ENCODE measurements around the gene CD200R1L. TPM values are rescaled to one million over a fixed set of nuclear protein-coding genes. Genes with fewer than 3 reads are reported as not detected.

CD200R1L gene
- total RNA-seq (not detected), polyA plus RNA-seq (not detected)

DNA sequence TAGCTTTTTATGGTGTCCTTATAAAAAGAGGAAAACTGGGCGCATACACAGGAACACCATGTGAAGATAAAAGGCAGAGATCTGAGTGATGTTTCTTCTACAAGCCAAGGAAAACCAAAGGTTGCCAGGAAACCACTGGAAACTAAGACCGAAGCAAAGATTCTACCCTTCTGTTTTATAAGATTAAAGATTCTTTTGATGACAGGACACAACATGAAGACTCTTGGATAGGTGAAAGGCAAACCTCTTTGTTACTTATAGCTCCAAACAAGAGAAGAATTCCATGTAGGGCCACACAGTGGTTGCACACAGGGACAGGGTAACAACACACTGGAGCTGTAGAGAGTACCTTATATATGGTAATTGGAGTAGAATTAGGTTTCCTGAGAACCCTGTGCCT lies at the start of gene CD200R1L:
Gene CD200R1L (minus strand): TSS at position 101 of the 400 bp plus-strand sequence. CDS start 17,497 bp downstream, outside the sequence.
- Histone ChIP-seq H3K36me3 (no peaks in the 10 kb centered on the region), H3K9me3 (peaks cover 0 to 7% (median 1%) of the 10 kb centered on the region in 4 donors), H3K4me3 (no peak within 1 kb of the TSS), H3K27me3 (no peaks in the 10 kb centered on the region), H3K4me1 (no peaks in the 10 kb centered on the region), H3K27ac (no peak within 1 kb of the TSS)
- no peak for TF ChIP-seq EP300 (IDR thresholded peaks at IDR 0.05)
- no peak for TF ChIP-seq CTCF (IDR thresholded peaks at IDR 0.05)
- no peak for TF ChIP-seq POLR2A (IDR thresholded peaks at IDR 0.05)
- no peak for TF ChIP-seq POLR2AphosphoS5 (IDR thresholded peaks at IDR 0.05)
- DNase-seq: no peak
- 92% methylated on average over 2 of the region's 2 CpGs for WGBS, 2 donors
- intact Hi-C loops (cut with DNase I): no loop called here

GRCh38 chr3:112894258-112894657 lies 47.6 kb upstream of the CD200R1L start:
- no peak overlapping the region for H3K4me3 ChIP-seq
- no peak for DNase-seq
- H3K27me3 ChIP-seq: no peaks in the 10 kb centered on the region
- H3K36me3 ChIP-seq: no peaks in the 10 kb centered on the region
- H3K4me1 ChIP-seq: no peaks in the 10 kb centered on the region
- no peaks in the 10 kb centered on the region for H3K9me3 ChIP-seq
- TF ChIP-seq POLR2AphosphoS5 (IDR thresholded peaks at IDR 0.05) (no peak), POLR2A (IDR thresholded peaks at IDR 0.05) (no peak), CTCF (IDR thresholded peaks at IDR 0.05) (no peak), EP300 (IDR thresholded peaks at IDR 0.05) (no peak)
- intact Hi-C loops (cut with DNase I): no loop called here
- WGBS, 2 donors: 74 to 78% methylated on average over 5 of the region's 5 CpGs
- H3K27ac ChIP-seq: no peak overlapping the region

- intact Hi-C loops (cut with DNase I): no loop called here
- no peak overlapping the region for H3K4me3 ChIP-seq
- WGBS, 2 donors: 62 to 81% methylated on average over 3 of the region's 3 CpGs
- H3K27ac ChIP-seq: no peak overlapping the region
- H3K36me3 ChIP-seq: no peaks in the 10 kb centered on the region
- no peaks in the 10 kb centered on the region for H3K27me3 ChIP-seq
- no peak for DNase-seq
- TF ChIP-seq POLR2A (IDR thresholded peaks at IDR 0.05): no peak
- no peak for TF ChIP-seq CTCF (IDR thresholded peaks at IDR 0.05)
- no peak for TF ChIP-seq EP300 (IDR thresholded peaks at IDR 0.05)
- no peak for TF ChIP-seq POLR2AphosphoS5 (IDR thresholded peaks at IDR 0.05)
- no peaks in the 10 kb centered on the region for H3K9me3 ChIP-seq
- no peaks in the 10 kb centered on the region for H3K4me1 ChIP-seq
Observed at GRCh38 chr3:112889357-112889756, 42.7 kb upstream of the CD200R1L start.

- no peak for DNase-seq
- H3K27me3 ChIP-seq: no peaks in the 10 kb centered on the region
- intact Hi-C loops (cut with DNase I): no loop called here
- no peaks in the 10 kb centered on the region for H3K36me3 ChIP-seq
- WGBS, 2 donors: 45 to 50% methylated on average over 2 of the region's 2 CpGs
- no peaks in the 10 kb centered on the region for H3K9me3 ChIP-seq
- no peaks in the 10 kb centered on the region for H3K4me1 ChIP-seq
- TF ChIP-seq POLR2AphosphoS5 (IDR thresholded peaks at IDR 0.05) (no peak), CTCF (IDR thresholded peaks at IDR 0.05) (no peak), POLR2A (IDR thresholded peaks at IDR 0.05) (no peak), EP300 (IDR thresholded peaks at IDR 0.05) (no peak)
- no peak overlapping the region for H3K27ac ChIP-seq
- no peak overlapping the region for H3K4me3 ChIP-seq
Observed at GRCh38 chr3:112888381-112889085, 41.9 kb upstream of the CD200R1L start.

Measured in sigmoid colon (tissue), 7 donors.